GM15510 (cell line): Measurements from ENCODE around the gene GINS3.

Experiments
- POLR2A ChIP-seq: IDR thresholded peaks from 3 replicates; pipeline ENCODE4 v1.6.1; 2011; ENCODE audit warnings: borderline replicate concordance; ENCODE audit not compliant: insufficient read length; ENCODE audit errors: extremely low read depth

Gene GINS3

DNA sequence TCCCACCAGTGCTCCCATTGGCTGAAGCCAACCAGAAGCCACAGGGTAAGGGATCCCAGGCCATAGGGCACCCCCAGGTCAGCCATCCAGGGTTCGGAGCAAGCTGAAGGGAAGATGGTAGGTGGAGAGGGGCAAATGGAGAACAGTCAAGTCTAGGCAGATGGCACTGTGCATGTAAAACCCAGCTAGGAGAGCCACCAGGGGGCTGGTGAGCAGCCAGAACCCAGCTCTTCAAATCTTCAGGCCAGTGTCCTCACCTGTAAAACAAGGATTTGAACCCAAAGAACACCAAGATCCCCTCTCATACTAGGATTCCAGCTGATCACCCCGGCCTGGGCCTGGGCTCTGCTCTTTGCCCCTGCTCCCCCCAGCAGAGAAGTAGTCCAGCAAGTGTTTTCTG, 43.5 kb downstream of the GINS3 start:
- TF ChIP-seq POLR2A, result no peak

DNA sequence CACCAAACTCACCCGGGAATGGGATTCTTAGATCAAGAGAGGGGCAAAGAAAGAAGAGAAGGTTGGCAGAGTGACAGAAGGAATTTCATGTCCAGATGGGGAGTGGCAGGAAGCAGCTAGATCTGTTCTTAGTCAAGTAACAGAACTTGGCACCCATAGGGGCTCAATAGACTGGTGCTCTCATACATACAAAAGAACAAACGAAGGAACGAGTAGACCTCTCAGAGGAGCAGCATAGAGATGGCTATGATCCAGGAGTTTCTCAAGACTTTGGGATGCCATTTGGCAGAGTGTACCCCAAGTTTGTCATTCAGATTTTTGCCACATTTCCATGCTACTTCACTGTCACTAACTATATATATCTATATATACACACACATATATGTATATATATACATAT, 47.9 kb downstream of the GINS3 start:
- no peak for TF ChIP-seq POLR2A

DNA sequence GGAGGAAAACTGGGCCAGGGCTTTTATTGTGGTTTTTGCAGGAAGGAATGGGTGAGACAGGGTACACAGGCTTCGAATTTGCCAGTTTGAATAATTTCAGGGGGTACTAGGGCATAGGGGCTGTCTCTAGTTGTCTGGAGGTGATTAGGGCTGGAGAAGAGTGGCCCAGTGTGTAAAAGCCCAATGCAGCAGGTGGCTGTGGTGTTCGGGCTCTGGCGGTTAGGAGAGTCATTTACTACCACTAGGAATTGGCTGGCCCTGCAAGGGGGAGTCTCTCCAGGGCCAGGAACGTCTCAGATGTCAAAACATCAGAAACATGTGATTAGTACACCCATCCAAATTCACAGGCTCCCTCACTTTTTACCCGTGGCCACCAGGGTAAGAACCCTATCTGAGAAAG, 50.3 kb downstream of the GINS3 start:
- no peak for TF ChIP-seq POLR2A

DNA sequence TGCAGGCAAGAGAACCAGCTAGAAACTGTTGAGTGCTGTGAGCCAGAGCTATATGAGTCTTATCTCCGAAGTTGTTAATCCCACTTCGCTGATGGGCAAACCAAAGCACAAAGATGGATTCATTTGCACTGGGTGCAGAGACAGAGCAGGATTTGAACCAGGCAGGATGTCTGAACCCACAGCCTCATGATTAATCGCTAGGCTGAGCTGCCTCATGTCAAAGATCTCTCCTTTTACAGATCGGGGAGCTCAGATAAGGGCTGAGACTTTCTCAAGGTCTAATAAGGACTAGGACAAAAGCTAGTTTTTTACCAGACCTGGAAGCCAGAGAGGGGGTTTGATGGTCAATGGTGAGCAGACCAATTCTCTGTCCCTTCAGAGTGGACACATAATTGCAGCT, 51.5 kb downstream of the GINS3 start:
- TF ChIP-seq POLR2A, result no peak

DNA sequence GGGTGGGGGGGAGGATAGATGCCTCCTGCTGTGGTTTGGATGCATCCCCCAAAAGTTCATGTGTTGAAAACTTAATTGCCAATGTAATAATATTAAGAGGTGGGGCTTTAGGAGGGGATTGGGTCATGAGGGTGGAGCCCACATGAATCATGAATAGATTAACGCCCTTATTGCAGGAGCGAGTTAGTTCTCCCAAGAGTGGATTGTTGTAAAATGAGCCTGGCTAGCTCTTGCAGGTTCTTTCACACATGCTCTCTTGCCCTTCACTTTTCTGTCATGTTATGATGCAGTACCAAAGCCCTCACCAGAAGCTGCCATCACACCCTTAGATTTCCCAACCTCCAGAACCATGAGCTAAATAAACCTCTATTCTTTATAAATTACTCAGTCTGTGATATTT, 52.0 kb downstream of the GINS3 start:
- no peak for TF ChIP-seq POLR2A

DNA sequence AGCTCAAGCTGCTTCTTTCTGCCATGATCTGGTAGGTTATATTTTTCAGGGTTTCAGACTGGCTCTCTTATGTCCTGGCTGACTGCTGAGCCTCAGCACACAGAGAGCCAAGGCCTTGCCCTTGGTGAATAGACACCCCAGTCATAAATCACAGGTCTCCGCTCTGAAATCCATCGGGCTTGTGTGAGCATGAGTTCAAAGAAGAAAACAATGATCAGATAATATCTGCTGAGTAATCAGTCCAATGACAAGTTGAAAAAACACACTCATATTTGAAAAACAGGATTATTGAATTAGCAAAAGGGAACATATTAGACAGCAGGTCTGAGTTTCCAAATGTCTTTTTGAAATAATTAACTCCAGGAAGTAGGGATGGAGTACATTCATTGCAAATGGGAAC, 56.6 kb downstream of the GINS3 start:
- no peak for TF ChIP-seq POLR2A

DNA sequence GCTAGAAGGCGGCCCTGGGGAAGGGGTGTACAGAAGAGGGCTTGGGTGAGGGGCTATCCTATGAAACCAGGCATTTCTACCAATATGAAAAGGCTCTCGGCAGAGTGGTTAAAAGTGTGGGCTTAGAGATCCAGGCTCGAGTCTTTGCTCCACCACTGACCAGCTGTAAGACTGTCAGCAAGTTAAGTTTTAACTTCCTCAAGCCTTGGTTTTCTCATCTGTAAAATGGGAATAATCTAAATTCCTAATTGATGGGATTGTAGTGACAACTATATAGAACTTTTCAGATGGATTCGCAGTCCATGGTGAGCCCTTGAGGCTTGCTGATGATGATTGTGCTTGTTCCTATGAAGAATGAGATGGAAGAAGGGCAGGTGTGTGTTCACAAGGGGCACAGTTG, 57.0 kb downstream of the GINS3 start:
- no peak for TF ChIP-seq POLR2A

DNA sequence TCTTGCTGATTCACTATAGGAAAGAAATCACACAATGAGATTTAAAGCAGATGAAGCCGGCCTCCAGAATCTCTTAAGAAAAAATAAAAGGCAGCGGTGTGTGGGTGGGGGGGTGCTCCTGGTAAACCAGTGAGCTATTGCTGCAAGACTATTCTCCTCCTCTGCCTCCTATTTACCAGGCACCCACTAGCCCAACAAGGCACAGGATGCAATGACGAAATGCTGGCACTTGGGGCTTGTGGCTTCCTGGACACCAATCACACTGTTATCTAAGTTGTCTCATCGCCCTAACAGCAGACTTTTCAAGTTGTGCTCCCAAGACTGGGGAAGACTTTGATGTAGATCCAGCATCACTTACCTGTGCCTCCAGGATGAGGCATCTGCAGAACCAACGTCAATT, 57.5 kb downstream of the GINS3 start:
- TF ChIP-seq POLR2A, result no peak

DNA sequence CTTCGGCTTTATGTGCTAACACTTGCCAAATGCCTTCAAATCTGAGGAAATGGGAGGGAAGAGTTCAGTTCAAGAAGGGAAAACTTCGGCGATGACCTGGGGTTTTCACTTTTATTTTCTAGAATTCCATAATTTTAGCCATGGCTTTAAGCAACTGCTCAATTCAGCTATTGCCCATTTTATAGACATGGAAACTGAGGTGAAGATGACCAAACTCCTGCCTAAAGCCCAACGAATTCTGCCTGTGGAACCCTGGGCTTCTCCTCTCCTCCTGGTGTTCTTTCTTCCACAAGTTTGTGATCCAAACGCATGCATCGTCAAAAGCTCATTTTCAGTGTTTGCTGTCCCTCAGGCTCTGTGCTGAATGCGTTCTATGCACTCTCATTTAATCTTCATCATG, 58.3 kb downstream of the GINS3 start:
- TF ChIP-seq POLR2A, result no peak

DNA sequence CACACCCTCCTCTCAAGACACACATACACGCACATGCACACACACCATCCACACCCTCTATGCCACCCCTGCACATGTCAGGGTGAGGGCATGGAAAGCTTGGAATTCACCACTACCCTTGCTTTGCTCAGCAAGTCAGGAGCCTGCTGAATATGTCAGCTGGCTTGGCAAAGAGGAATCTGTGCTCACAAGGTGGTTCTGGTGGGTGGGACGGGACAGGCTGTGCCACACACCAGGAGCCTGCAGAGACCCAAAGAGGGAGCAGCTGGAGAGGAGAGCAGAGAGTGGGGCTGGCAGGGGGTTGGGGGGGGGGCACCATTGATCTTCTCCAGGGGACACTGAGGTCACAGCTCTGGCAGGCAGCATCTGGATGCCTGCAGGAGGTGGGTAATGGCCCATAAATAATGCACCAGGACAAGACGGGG, 59.0 kb downstream of the GINS3 start:
- no peak for TF ChIP-seq POLR2A

DNA sequence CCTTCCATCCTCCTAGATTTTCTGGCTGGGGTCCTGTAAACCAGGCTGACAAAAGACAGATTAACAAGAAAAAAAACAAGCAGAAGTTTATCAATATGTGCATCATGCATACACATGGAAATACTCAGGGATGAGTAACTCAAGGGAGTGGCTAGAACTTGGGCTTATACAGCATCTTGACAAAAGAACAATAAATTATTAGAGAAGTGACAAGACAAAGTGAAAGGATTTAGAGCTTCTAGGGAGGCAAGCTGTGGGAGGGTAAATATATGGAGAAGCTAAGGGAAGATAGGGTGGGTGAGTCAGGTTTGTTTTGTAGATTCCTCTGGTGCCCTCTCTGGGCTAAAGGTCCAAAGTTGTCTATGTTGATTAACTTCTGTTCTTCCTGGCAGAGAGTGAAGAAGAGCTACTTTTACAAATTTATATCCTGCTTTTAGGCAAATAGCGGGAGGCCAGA, 59.7 kb downstream of the GINS3 start:
- no peak for TF ChIP-seq POLR2A

DNA sequence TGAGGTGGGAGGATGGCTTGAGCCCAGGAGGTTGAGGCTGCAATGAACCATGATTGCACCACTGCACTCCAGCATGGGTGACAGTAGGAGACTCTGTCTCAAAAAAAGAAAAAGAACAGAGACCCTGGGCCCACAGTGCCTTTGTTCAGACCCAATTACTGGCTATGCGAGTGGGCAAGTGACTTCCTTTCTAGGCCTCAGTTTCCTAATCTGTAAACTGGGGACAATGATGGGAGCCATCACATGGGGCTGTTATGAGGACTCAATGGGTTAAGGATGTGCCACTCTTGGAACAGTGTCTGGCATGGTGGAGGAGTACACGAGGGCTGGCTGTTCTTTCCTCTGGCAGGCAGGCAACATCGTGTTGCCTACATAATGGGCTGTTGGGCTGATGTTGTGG, 60.4 kb downstream of the GINS3 start:
- TF ChIP-seq POLR2A, result no peak

DNA sequence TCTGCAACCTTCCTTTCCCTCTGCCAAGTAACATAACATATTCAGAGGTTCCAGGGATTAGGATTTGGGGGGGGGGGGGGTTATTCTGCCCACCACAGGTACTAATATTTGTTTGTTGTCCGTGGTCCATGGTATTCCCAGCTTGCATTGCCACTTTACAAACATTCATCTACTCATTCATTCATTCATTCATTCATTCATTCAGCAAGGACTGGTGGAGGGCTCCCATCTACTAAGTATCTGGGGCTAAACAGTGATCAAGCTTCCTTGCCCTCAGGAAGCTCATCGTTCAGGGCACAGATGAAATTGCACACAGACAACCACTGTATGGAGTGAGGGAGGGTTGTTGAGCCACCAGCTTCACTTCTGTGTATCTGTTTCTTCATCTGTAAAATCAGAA, 61.9 kb downstream of the GINS3 start:
- no peak for TF ChIP-seq POLR2A

DNA sequence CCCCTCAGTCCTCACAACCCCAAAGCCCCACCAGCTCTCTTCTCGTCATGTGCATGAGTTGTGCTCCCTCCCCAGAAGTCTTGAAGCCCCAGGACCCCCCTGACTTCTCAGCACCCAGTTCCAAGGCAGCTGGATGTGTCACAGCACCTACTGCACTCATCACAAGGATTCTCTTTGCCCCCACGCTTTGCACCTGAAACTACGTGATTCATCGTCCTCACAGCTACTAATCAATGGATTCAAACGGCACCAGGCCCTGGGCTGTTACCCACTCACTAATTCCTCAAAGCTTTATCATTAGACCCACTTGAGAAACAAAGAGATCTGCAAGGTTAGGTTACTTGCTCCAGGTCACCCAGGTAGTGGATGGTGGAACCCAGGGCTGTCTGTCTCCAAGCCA, 62.6 kb downstream of the GINS3 start:
- TF ChIP-seq POLR2A, result no peak
